Measurements from ENCODE around the gene WNT16. TPM values are rescaled to one million over a fixed set of nuclear protein-coding genes. Genes with fewer than 3 reads are reported as not detected.

The WNT16 gene
- total RNA-seq, 1 experiment from 2014 or later = not detected

GRCh38 chr7:121305109-121305508, 23.7 kb upstream of the WNT16 start:
- Histone ChIP-seq H2BK5ac (ENCODE audit: insufficient read length, low read length) (no peak overlapping the region), H3K79me2 (ENCODE audit: insufficient read depth, low read length) (no peaks in the 10 kb centered on the region), H2BK20ac (ENCODE audit: low read depth, low read length, poor library complexity, severe bottlenecking) (no peak overlapping the region), H3T11ph (ENCODE audit: low read length) (no peak overlapping the region), H2BK15ac (ENCODE audit: low read depth, low read length) (no peak overlapping the region), H3K4me2 (ENCODE audit: insufficient read depth, insufficient read length, low read length) (no peak overlapping the region), H3K14ac (ENCODE audit: insufficient read depth, low read length) (no peak overlapping the region), H3K9ac (ENCODE audit: extremely low read depth, insufficient read length, low read length) (no peak overlapping the region), H2BK120ac (ENCODE audit: low read depth, low read length, poor library complexity, severe bottlenecking) (no peak overlapping the region), H3K27me3 (ENCODE audit: insufficient read depth, low read length) (no peaks in the 10 kb centered on the region), H3K23me2 (ENCODE audit: insufficient read length, low read depth, low read length, poor library complexity, severe bottlenecking) (no peaks in the 10 kb centered on the region), H4K8ac (replicated peaks; ENCODE audit: insufficient read length, low read depth, low read length) (no peak overlapping the region), H3K4ac (ENCODE audit: low read depth, low read length) (no peak overlapping the region), H2BK12ac (ENCODE audit: insufficient read length, low read depth, low read length) (no peak overlapping the region), H2AFZ (ENCODE audit: low read length) (no peak overlapping the region), H3K9me3 (ENCODE audit: control insufficient read depth, low read depth, low read length) (no peaks in the 10 kb centered on the region), H3K56ac (ENCODE audit: insufficient read length, low read depth, low read length) (no peak overlapping the region), H3K79me1 (ENCODE audit: insufficient read depth, low read depth, low read length, poor library complexity, severe bottlenecking) (no peaks in the 10 kb centered on the region), H4K91ac (ENCODE audit: insufficient read length, low read depth, low read length) (no peak overlapping the region), H3K18ac (ENCODE audit: insufficient read length, low read depth, low read length) (no peak overlapping the region), H3K27ac (ENCODE audit: insufficient read length, low read depth, low read length) (no peak overlapping the region), H4K20me1 (ENCODE audit: control insufficient read depth, insufficient read depth, insufficient read length) (no peaks in the 10 kb centered on the region), H4K5ac (ENCODE audit: insufficient read length, low read depth, low read length) (no peak overlapping the region), H3K23ac (ENCODE audit: insufficient read length, low read depth, low read length) (no peak overlapping the region), H3K4me1 (ENCODE audit: insufficient read depth, low read length) (no peaks in the 10 kb centered on the region), H2AK5ac (ENCODE audit: insufficient read length, low read length) (no peak overlapping the region)
- peak overlapping the region in 1 of 3 experiments; percentile 53; a peak in 1 of 7 replicates for H3K27ac Mint-ChIP-seq
- no peaks in the 10 kb centered on the region for H3K27me3 Mint-ChIP-seq (ENCODE audit: low read depth)
- no peak for TF ChIP-seq CTCF (conservative IDR thresholded peaks at IDR 0.05)
- no peak overlapping the region for H3K4me3 Mint-ChIP-seq
- no peak for DNase-seq
- peaks cover 5% of the 10 kb centered on the region in 2 experiments for H3K4me1 Mint-ChIP-seq
- WGBS (ENCODE audit: extremely low coverage, insufficient read length, low lambda C conversion rate) = no CpG with 5 or more reads among the region's 3 CpGs
- H3K9me3 Mint-ChIP-seq = no peaks in the 10 kb centered on the region
- H3K36me3 Mint-ChIP-seq (ENCODE audit: insufficient read depth in 1 of 3, low read depth in 3 of 3) = no peaks in the 10 kb centered on the region
